Endothelial cell of umbilical vein (primary cell): ENCODE results near the gene HSPG2.
A peak's percentile ranks its signal among the peaks of the same experiment; 100 is the strongest.

Experiments used
- CTCF ChIP-seq, 2 donors: IDR thresholded peaks; 1 replicate in 1 of 2; 2 replicates in 1 of 2; pipeline ENCODE4 v1.5.1; 2011; ENCODE audit warnings: low read length in 2 of 2, mild to moderate bottlenecking in 2 of 2, moderate library complexity in 2 of 2, control low read depth in 1 of 2, inconsistent platforms in 1 of 2, low read depth in 1 of 2; ENCODE audit not compliant: insufficient read depth in 1 of 2; ENCODE audit errors: extremely low read depth in 1 of 2
- JUN ChIP-seq: IDR thresholded peaks from 2 replicates; pipeline ENCODE4 v1.6.1; 2011; ENCODE audit warnings: borderline replicate concordance, low read depth; ENCODE audit not compliant: insufficient read length, insufficient read depth
- MAX ChIP-seq: IDR thresholded peaks from 2 replicates; pipeline ENCODE4 v1.6.1; 2011; ENCODE audit not compliant: insufficient read depth, insufficient read length
- POLR2A ChIP-seq: IDR thresholded peaks from 2 replicates; pipeline ENCODE4 v1.6.1; 2012; ENCODE audit warnings: low read depth, mild to moderate bottlenecking, control low read depth, low read length
- POLR2AphosphoS5 ChIP-seq: IDR thresholded peaks from 2 replicates; pipeline ENCODE4 v1.6.1; 2012; ENCODE audit warnings: low read depth, mild to moderate bottlenecking, control low read depth, low read length, moderate library complexity; ENCODE audit not compliant: insufficient read depth

GRCh38 chr1:21855257-21856096, 81.6 kb downstream of the HSPG2 start:
- no peak for TF ChIP-seq CTCF (IDR thresholded peaks at IDR 0.05; ENCODE audit: extremely low read depth in 1 of 2, insufficient read depth in 1 of 2, low read depth in 1 of 2, low read length in 2 of 2)
- no peak for TF ChIP-seq MAX
- TF ChIP-seq POLR2A = peak; percentile 55
- TF ChIP-seq JUN = no peak
- TF ChIP-seq POLR2AphosphoS5 = peak; percentile 5
